ENCODE data around the gene KCNMA1.

KCNMA1 gene

DNA sequence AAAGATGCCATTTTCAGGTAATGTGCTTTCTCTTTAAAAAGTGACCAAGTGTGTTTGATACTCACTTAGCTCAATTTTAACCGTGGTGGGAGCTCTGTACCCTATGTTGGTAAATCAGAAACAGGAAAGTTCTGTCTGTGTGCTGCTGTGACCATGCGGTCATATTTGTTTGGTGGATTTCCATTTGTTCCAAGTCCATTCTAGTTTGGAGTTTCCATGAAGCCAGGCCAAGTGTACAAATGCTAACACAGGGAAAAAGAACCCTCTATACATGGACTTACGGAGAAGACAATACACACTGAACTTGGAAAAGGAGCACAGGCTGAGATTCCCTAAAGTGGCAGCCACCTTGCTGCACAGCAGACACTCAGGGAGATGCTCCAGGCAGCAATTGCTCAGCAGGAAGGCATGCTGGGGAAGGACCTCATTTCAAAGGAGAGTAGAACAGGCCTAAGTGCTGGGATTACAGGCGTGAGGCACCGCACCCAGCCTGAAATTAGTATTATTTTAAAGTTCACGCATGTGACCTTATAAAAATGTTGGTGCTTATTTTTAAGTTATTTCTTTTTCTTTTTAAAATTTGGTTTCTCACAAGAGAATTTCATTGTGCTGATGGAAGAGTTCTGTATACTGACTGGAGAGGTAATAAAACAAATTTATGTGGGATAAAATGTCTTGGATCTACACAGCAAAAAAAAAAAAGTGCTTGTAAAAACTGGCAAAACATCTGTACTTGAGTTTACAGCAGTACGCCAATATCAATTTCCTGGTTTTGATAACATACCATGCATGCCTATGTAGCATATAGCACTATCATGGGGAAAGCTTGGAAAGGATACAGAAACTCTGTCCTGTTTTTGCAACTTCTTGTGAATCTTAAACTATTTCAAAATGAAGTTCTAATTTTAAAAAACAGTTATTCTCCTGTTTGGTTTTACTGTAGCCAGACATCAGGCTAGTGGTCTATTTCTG lies 436.2 kb downstream of the KCNMA1 start:
- DNase-seq, result peak; percentile 37

DNA sequence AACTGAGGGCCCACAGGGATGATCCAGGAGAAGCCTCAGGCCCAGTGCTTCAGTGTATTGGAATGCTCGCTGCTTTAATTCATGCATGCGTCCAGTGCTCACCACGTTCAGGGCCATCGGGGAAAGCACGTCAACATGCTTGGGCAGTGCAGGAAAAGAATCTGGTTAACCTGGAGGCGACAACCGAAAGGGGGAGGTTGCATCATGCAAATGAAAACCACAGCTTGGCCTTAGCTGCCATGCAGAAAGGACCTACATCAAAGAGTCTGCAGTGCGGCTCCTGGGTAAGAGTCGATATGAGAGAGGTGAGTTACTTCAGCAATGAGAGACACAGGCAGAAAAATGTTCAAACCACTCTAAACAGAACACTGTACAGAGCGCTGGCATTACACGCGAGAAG lies 440.1 kb downstream of the KCNMA1 start:
- DNase-seq, result no peak

DNA sequence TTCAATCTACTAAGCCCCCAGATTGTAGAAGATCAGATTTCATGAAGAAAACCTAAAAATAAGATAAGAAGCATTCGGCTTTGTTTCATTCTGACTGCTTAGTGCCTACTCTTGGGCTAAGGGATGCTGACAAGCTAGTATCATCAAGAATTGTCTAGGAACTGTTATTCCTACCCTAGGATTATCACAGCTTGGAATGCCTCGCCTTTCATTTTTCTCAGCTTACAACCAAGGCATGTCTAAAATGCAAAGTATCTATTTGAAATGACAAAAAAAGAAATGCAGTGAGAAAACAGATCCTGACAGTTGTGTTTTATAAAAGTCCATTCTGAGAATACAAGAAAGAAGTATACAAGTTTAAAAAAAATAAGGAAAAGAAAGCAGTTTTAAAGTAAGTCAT lies 441.0 kb downstream of the KCNMA1 start:
- peak; percentile 55 for DNase-seq

DNA sequence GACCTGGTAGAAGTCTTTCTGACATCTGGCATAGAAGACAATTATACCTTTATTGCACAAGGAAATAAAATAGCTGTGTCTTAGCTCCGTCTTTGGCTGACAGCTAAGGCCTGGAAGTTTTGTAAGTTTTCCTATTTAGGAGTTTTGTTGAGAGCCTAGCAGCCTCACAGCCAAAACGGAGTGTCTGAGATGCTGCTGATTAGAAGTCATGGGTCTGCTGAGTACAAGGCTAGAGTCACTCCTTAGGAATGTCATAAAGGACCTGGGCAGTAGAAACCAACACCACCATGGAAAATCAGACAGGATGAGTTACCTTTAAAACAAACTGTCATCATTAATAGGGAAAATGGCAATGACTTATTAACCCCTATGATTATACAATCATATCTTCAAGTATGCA lies 442.5 kb downstream of the KCNMA1 start:
- DNase-seq, result peak; percentile 87

DNA sequence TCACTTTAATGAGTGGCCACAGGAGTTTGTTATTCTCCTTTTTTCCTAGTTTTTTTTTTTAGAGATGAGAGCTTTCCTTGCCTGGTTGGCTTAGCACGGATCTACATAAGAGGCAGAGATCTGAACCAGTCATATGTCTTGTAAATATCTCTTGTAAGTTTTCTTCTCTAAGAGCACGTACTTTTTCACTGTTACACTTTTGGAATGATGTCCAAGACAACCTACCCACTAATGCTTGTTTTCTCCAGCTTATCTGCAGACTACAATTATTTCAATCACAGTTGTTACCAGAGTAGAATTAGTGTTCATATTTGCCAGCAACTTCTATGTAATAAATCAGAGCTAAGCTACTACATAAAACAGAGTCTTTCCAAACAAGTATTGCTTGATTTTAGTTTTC lies 444.6 kb downstream of the KCNMA1 start:
- DNase-seq, result no peak

DNA sequence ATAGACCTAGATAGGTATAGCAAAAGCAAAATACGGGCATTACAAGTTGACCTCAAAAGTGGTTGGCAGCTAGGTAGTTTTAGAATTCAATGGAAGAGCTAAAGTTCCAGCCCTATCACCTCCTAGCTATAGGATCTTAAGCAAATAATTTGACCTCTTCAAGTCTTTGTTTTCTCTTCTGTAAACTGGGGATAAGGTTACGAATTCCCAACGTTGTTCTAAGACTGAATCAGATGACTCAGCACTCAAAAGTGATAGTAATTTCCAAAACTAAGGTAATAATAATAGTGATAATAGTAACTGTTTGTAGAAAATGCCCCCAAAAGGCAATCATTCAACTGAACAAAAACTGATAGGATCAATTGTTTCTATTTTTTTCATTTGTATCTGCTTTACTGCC lies 445.2 kb downstream of the KCNMA1 start:
- no peak for DNase-seq

DNA sequence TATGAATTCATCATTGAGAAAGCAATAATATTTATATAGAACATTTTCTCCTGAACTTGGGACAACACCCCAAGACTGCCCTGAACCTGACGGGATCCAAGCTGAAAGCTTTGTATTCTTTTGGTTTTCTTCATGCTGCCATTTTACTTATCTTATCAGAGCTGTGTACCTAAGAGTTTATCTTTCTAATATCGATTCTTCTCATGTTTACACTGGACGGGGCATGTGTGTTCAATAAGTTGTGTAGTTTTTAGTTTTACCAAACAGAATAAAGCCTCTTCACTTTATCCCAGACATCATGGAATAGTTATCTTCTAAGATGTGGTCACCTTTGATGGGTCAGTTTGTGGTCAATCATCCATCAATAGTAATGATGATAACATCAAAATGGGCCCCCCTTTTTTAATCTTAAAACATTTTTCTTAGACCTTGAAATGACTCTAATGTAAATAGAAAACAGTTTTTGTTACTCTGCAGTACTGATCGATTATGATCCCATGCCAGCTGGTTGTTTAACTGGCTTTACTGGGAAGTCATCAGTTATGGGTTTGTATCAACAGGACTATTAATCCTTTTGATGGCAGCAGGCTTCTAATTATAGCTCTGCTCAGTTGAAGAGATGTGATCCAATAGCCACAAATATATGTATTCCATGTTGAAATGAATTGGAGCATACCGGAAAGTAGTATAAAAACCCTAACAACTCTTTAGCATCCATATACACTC lies 446.1 kb downstream of the KCNMA1 start:
- DNase-seq, result no peak

DNA sequence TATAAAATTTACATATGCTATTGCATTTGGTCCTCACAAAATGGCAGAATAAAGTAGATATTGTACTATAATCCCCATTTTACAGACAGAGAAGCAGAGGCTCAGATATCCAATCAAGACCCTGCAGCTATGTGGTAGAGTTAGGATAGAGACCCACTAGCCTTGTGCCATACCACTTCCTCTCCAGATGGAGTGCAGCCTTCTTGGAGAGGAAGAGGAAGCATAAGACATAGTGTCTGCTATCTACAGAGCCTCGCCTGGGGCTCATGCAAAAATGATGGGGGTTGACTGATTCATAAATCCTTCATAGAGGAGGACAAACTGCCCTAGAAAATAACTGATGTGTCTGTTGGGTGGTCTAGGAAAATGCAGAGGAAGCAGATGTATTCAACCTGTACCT lies 447.3 kb downstream of the KCNMA1 start:
- no peak for DNase-seq

DNA sequence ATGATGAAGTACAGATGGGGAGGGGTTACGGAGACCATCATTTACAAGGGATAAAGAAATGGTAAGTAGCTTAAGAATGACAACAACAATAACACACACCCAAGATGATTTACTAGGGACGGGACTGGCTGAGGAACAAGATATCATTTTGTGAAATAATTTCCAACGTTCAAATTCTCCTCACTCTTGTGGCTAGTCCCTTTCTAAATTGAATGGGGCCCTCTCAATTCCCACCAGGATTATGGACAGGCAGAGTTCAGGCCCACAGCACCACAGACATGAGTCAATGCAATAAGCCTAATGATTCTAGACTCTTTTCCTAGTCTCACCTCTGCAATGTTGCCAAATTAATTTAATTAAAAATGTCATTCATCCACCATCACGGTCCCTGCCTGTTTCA lies 448.1 kb downstream of the KCNMA1 start:
- DNase-seq, result no peak

DNA sequence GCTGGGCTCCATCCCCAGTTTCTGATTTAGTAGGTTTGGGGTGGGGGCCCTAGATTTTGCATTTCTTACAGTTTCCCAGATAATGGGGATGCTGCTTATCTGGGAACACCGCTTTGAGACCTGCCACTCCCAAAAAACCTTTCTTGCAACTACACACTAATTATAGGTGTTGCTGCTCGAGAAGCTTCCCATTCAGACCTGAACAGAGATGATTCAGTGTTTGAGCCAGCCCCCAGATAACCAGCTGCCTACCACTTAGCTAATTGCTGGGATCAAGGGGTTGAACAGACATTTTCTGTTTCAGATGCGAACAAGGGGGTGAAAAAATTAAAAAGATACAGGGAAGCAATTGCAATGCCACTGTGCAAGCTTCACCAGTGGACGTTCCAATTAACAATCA lies 448.5 kb downstream of the KCNMA1 start:
- DNase-seq, result no peak

DNA sequence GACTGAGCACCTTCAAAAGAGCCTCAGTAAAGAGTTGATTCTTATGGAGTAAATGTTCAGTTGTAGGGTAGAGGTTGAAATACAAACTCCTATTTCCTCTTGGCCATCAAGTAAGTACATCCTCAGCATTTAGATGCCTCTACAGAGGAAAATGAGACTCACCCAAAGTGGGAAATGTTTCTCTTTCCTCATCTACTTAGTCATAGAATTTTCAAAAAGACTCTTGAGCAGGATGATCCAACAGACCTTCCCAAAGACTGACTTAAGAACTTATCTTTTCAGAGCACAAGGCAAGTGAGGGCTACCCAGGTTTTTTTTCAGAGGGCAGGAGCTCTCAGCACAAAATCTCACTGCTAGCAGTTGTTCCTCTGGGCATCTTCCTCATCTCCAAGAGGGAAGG lies 449.1 kb downstream of the KCNMA1 start:
- DNase-seq, result no peak

DNA sequence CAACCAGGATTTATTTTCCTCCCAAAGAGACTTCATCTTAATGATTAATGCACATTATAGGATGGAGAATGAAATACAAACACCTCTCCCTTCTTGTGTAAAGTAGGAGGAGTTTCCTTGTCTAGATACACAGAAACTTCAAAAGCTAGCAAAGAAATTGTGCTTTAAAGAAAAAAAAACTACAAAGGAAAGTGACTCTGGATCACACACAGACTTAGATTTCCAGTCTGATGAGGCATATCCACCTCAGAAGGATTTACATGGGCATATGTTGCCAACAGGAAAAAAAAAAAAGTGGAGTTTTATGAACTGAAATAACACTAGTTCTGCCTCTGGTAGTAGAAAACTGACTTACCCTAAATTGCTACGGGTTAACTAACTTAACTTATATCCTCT lies 449.6 kb downstream of the KCNMA1 start:
- DNase-seq, result no peak

DNA sequence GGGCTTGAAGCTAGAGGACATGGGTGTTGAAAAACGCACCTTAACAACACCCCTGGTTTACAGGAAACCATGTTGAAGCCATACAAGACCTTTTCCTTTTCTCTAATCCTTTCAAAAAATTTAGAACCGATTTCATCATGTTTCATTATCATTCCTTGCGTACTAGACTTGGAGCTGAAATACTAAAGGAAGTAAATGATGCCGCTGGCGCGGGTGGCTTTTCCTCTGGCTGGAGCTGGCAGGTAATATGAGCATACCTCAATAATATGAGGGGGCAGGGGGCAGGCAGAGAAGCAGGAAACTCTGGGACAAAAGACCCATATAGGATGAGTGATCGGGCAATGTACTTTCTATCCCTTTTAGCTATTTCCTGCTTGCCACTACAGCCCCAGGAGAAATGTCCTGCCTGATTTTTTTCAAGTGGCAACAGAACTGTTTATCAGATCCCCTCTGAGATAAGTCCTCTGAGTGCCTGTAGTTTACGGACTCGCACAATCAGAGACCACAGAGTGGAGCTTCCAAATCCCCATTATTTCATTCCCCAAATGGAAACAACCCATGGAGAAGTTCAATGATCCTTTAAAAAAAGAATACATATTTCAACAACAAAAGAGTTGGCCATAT lies 450.1 kb downstream of the KCNMA1 start:
- DNase-seq, result no peak

DNA sequence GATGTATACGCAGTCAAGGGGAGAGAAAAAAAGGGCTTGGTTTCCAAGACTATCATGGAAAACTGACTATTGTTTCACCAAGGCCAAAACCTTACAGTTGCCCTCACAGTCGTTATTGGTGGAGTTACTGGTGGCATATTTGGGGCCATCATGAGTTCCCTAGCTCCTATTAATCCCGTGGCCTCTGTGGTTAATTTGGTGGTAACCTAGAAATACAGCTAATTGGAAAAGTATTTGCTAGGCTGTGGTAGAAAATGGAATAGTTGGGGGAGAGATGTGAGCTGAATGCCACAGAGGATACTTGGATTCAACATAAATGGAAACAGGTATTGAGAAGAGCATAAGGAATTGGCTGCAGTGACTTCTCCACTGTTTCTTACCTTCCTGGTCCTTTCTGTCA lies 450.7 kb downstream of the KCNMA1 start:
- DNase-seq, result peak; percentile 57

DNA sequence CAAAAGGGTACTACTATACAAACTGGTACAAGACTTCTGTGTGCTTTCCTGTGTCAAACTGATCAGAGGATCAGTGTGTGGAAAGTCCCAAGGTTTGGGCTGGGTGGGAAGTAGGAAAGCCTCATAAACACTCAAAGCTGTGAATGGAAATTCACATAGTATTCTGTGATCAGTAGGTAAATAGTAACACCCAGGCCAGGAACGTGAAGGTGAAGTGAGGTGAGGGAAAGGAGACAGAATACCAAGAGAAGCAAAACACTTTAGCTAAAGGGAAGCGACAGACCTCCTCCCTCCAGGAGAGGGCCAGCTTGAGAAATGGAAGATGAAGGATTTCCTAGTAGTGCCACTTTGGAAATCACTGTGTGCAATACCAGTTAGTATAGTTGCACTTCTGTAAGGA lies 451.9 kb downstream of the KCNMA1 start:
- DNase-seq, result no peak

DNA sequence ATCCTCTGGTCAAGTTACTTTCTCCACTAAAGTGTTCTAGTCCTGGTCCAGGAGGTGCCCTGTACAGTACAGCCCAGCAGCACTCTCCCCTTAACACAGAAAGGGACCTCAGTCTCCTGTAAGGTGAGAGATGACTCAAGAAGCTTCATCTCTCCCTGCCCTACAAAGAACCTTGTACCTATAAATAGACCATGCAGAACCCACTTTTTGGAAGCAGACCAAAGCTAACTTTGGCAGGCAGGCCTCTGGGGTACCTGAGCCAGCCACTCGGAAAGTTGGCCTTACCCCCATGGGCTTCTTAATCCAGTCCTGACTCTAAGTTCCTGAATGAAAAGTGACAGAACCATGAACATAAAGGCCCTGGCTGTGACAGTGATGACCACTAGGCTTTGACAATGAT lies 454.8 kb downstream of the KCNMA1 start:
- no peak for DNase-seq

DNA sequence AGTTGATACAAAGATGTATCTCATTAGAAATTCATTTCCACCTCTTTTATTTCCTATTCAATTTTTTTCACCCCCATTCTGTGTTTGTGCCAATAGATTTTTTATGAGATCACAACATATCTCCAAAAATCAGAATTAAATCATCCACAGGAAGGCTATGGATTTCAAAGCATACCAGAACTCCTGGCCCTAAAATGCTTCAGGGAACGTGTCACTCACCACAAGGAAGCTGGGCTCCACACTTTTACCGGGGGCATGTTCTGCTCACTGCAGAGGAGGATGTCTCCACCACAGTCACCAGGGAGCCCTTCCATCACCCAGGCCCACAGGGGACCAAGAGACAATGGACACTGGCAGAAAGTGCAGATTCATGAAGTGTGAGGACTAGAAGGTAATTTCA lies 456.8 kb downstream of the KCNMA1 start:
- DNase-seq, result peak; percentile 69

DNA sequence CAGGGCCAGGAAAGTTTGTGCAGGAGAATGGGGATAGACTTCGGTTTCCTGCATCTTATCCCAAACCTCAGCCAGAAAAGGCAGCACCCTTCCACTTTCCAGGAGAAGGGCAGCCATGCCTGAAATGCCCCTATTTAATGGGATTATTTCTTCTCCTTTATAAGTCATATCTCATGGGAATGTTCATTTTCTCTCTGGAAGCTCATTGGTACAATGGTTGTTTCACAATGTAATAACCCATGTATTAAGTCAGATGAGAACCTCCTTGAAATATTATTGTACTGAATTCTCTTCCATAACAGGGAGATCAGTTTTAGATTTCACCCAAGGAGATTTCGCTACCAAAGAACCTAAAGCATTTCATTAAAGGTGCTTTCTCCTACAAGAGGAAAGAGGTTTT lies 457.5 kb downstream of the KCNMA1 start:
- peak; percentile 26 for DNase-seq

DNA sequence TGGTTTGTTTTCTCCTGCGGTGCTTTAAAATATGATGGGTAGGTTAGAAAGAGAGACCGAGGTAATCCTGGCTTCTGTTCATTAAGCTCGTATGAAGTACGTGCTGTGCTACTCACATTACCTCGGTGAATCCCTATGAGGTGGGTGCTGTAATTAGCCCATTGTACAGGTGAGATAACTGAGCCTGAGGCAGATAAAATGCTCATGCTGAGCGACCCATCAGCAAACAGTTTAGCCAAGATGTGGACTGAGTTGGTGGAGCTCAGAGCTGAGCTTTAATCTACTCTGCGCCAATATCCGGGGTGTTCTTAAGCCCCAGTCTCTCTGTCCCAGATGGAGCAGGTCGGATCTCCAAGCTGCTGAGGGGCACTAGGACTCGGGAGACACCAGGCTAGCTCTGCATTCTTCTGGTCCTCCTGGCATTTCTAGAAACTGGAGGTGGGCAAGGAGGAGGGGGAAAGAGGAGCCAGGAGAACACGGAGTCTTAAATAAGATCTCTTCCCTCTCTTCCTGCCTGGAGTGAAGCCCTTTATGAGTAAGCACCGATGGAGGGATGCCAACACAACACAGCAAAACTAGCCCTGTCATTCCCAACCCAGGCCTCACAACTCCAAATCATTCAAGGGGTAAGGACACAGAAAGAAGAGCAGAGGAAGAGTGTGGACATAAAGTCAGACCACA lies 458.5 kb downstream of the KCNMA1 start:
- DNase-seq, result peak; percentile 94

DNA sequence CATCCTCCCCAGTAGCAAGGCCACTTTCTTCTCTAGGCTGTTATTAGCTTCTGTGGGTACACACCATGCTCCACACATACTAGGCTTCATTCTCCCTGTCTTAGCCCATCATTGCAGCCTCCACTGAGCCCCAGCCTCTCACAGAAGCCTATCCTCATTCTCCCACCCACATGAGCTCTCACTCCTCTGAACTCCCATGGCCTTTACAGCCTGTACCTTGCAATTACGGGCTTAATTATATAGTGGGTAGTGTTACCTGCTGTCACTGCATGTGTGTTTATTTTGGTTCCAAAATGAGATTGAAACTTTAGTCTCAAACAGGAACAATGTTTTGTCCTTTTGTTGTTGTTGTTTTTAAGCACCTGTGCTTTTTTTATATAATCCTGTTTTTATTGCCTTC lies 460.0 kb downstream of the KCNMA1 start:
- DNase-seq, result no peak

DNA sequence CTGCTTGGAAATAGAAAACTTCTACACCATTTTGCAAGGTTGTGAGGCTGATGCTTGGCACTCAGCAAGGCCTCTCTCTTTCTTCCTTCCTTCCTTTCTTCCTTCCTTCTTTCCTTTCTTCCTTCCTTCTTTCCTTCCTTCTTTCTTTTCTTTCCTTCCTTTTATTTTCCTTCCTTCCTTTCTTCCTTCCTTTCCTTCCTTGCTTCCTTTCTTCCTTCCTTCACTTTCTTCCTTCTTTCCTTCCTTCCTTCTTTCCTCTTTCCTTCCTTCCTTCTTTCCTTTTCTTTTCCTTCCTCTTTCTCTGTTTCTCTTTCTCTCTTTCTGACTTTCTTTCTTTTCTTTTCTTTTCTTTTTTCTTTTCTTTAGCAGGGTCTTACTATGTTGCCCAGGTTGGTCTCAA lies 460.4 kb downstream of the KCNMA1 start:
- no peak for DNase-seq

DNA sequence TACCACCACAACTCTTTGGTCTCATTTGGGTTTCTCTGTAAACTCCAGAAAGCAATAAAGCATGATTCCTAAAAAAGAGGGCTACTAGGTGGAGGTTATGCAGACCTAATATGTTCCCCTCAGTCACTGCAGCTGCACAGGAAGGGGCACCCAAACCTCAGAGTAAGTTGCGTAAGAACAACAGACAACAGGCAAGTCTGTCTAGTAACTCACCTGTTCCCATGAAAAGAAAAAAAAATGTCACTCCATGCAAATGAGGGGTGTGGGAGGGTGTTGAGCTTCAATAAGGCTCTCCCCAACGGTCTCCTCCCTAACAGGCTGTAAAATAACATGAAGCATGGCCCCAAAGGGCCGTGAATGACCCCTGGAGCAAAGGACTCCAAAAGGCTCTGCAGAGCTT lies 461.4 kb downstream of the KCNMA1 start:
- DNase-seq, result no peak

DNA sequence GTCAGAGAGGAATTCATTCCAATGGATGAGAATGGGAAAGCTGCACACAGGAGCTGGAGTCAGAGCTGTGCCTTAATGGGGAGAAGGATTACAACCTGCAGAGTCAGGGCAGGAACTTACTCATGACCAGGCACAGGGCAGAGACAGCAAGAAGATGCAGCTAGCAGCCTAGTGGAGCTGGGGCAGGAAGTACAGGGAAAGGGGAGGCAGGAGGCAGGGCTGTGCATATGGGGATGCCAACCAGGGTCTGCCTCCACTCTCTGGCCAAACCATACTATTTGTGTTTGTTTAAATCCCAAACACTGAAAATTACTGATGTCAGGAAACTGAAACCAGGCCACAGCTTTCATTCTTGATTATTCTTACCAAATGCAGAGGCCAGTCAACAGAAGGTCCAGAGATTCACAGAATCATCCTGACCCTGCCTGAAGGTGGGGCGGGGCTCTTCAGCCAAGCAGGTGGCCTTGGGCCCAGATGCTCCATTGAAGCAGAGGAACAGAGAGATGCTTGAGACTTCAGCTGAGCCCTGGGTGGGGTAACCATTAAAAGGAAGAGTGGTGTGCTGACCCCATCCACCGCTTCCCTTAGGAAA lies 461.9 kb downstream of the KCNMA1 start:
- no peak for DNase-seq
